ENCODE results near the gene HPS5.
"Not testable (repeated sequence)": the region's sequence is repeated elsewhere in the genome, so short reads cannot be mapped to it uniquely, and the experiment has no call there.

DNA sequence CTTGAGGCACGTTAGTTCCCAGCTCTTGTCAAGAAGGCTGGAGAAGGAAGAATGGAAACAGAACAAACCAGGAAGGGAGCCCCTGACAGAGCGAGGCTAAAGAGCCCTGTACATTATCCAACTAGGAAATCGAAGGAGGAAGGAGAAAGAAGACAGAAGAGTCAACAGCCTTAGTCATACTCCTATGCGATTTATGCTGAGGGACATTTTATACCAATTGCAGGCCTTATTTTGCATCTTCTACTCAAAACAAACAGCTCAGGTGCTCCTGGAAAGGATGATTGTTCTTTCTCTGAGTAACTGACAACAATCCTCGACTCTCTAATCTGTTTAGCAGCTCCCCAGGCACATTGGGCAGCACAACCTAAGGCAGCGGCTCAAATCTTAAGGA lies 74.8 kb downstream of the HPS5 start:
- TF ChIP-seq, protein P1, sequence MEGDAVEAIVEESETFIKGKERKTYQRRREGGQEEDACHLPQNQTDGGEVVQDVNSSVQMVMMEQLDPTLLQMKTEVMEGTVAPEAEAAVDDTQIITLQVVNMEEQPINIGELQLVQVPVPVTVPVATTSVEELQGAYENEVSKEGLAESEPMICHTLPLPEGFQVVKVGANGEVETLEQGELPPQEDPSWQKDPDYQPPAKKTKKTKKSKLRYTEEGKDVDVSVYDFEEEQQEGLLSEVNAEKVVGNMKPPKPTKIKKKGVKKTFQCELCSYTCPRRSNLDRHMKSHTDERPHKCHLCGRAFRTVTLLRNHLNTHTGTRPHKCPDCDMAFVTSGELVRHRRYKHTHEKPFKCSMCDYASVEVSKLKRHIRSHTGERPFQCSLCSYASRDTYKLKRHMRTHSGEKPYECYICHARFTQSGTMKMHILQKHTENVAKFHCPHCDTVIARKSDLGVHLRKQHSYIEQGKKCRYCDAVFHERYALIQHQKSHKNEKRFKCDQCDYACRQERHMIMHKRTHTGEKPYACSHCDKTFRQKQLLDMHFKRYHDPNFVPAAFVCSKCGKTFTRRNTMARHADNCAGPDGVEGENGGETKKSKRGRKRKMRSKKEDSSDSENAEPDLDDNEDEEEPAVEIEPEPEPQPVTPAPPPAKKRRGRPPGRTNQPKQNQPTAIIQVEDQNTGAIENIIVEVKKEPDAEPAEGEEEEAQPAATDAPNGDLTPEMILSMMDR (IDR thresholded peaks at IDR 0.05): not testable (repeated sequence)
- TF ChIP-seq POLR2A (IDR thresholded peaks at IDR 0.05): not testable (repeated sequence)
